Left renal pelvis (tissue), 4 donors: Measurements from ENCODE around the gene SLC16A10. TPM values are rescaled to one million over a fixed set of nuclear protein-coding genes. Genes with fewer than 3 reads are reported as not detected.

Experiments
- DNase-seq, 4 donors: peaks; one replicate each; pipeline ENCODE4 v3.0.0-alpha.2; 2013; ENCODE audit warnings: low read depth in 4 of 4, low spot score in 3 of 4
- polyA plus RNA-seq, 4 donors: library from polyadenylated mRNA; unstranded; fragments of 120-200 nt; gene quantifications; one replicate each; pipeline ENCODE4 v1.2.1, GENCODE V29; 2013; ENCODE audit not compliant: insufficient read length in 4 of 4

The SLC16A10 gene
- polyA plus RNA-seq, 4 donors = 1.1 to 29.2 (median 24.5) TPM

DNA sequence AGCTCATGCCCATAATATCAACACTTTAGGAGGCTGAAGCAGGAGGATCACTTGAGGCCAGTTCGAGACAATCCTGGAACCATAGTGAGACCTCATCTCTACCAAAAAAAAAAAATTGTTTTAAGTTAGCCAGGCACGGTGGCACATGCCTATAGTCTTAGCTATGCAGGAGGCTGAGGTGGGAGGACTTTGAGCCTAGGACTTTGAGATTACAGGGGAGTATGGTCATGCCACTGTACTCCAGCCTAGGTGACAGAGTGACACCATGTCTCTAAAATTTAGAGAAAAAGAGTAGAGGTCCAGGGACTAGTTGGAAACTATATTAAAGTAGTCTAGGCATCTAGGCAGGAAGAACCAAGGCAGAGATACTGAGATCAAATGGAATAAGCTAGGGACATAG is 121.6 kb downstream of the SLC16A10 start:
- DNase-seq = no peak

- DNase-seq = peak in 2 of 4 donors; percentile 40 to 50
Measured at GRCh38 chr6:111210194-111210728, 123.0 kb downstream of the SLC16A10 start.

GRCh38 chr6:111211411-111212030 is 124.2 kb downstream of the SLC16A10 start:
- no peak for DNase-seq

DNA sequence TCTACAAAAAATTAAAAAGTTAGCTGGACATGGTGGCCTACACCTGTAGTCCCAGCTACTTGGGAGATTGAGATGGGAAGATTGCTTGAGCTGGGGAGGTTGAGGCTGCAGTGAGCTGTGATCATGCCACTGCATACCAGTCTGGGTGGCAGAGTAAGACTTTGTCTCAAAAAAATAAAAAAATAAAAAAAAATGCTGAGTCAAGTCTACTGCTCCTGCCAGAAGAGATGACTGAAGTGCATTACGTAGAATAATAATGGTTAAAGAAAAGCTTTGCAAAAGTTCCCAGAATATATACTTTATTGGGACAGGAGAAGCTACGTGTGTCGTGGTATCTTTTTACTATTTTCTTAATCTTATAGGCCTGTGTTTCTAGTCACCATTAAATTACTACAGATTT is 125.3 kb downstream of the SLC16A10 start:
- DNase-seq = no peak

GRCh38 chr6:111215131-111215530 is 127.8 kb downstream of the SLC16A10 start:
- no peak for DNase-seq

DNA sequence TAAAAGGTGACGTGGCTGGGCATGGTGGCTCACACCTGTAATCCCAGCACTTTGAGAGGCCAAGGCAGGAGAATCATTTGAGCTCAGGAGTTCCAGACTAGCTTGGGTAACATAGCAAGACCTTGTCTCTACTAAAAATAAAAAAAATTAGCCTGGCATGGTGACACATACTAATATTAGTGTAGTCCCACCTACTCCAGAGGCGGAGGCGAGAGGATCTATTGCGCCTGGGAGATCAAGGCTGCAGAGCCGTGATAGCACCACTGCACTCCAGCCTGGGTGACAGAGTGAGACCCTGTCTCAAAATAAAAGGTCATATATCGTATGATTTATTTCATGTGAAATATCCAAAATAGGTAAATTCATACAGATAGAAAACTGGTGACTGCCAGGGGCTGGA is 132.5 kb downstream of the SLC16A10 start:
- no peak for DNase-seq

DNA sequence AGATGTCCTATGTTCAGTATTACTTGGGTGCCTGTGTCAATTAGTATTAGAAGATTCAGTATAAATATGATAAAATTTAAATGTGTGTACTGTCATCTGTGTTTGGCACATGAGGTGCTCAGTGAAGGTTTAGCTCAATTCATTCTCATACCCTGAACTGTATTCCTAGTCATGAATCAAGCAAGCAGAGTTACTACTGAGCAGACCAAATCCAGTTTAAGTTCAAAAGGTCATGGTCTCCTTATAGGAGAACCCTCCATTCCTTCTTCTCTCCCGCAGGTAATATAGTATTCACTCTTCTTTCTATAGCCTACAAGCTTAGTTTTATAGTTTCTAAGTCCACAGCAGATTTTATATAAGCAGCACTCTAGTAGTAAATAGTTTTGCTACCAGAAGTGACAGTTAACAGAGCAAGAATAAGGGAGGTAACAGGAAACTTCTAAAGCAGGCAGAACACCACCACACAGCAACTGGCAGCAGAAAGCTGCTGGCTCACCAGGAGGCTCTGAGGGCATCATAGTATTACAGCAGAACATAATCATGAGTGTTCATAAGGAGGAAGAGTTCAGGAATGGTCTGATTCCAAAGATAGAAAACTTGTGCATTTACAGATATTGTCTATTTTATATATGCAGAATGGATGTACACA is 133.2 kb downstream of the SLC16A10 start:
- no peak for DNase-seq

DNA sequence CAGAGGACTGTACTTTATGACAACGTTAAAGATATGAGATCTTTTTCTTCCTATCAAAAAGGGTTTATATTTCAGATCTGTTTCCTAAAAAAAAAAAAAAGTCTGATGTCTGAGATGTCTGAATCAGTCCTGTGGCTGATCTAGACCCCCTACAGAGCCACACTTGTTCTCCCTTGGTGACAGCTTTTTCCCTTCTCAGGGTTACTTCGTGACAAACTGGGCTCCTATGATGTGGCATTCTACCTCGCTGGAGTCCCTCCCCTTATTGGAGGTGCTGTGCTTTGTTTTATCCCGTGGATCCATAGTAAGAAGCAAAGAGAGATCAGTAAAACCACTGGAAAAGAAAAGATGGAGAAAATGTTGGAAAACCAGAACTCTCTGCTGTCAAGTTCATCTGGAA is 134.5 kb downstream of the SLC16A10 start:
- DNase-seq = no peak

DNA sequence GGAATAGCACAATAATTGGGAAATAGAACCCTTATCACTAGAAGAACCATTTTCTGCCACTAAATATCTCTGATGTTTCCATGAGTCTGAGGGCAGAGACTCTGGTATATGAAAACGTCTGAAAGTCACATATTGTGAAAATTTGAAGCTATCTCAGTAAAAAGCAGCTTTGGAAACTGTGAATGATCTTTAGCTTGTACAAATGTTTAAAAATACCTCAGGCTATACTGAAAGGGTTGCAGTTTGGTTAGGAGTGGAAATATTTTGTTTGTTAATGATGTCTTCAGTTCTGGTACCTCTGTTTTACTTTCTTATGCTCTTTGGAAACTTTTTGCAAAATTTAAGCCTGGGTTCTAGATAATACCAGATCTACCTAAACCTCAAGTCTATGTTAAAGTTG is 135.0 kb downstream of the SLC16A10 start:
- DNase-seq = no peak

GRCh38 chr6:111228094-111228493 is 140.8 kb downstream of the SLC16A10 start:
- DNase-seq = no peak

DNA sequence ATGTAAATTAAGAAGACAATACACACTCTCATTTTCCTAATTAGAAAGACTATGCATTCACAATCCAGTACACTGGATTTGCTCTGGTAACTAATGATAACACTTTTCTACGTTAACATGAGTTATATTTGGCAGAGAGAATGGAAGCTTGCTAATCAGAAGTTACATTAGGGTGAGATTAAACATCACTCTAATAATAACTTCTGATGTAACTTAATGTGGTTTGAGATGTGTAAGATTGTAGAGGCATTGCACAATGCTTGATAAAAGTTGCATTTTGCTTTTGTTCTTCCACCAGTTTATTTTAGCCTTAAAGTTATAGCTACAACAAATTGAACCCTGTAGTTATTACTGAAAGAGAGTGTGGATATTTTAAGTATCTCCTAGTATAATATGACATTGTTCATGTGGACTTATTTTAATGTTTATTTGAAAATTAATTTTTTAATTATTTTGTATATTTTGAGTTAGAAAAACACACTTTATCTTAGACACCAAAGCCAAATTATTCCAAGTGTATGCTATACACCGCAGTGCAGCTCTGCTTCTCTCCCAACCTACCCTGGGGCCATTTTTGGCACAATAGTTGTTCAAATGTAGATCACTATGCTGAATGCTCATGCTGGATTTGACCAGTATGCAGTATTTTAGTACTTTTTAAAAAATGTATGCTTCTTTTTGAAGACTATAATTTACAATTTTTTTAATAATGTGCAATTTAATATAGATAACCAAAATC is 143.2 kb downstream of the SLC16A10 start:
- no peak for DNase-seq

GRCh38 chr6:111231090-111231459 is 143.8 kb downstream of the SLC16A10 start:
- DNase-seq = no peak

- no peak for DNase-seq
Measured at GRCh38 chr6:111237852-111238251, 150.5 kb downstream of the SLC16A10 start.

DNA sequence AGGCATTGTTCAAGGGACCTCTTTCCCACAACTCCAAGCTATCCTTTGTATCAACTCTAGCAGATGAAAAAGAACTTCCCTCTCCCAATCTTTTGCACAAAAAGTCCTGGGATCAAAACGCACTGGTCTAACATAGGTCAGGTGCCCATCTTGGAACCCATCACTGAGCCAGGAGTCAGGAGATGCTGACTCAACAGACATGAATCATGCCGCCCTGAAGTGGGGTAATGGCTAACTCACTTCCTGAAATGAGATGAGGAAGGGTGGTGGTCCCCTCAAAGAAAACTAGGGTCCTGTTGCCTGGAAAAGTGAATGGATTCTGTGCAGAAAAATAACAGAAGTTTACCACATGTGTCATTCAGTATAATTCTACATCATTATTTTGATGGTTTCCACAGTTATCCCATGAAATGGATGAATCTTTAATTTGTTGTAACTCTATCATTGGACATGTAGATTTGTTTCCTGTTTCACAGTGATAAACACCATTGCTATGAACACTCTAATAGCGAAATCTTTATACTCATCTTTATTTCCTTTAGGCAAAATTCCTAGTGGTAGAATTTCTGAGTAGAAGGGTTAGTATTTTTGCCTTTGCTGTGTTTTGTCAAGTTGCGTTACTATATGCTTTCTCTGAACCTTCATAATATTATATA is 151.3 kb downstream of the SLC16A10 start:
- DNase-seq = no peak

DNA sequence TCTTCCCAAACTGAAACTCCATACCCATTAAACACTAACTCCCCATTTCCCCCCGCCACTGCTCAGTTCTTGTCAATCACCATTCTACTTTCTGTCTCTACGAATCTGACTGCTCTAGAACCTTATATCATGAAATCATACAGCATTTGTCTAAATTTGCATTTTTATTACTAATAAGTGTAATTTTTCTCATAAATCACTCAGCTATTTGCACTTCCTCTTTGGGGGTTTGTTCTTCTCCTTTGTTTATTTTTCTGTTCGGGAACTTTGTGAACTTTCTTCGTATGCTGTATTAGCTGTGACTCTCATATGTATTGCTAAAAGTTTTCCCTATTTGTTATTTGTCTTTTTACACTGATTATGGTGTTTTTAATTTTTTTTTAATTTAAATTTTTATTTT is 152.2 kb downstream of the SLC16A10 start:
- DNase-seq = no peak

DNA sequence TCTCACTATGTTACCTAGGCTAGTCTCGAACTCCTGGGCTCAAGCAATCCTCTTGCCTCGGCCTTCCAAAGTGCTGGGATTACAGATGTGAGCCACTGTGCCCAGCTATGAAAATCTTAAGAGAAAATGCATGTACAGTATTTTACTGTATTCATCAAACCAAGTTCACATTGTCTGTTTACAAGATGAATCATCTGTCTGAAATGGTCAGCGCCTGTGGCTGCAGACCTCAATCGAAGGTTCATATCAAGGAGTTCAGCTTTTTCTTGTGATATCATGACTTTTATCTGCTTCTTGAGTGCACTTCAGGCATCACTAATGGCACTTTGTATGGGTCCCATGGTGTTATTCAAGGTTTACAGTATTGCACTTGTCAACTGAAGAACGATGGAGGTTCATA is 155.1 kb downstream of the SLC16A10 start:
- no peak for DNase-seq

DNA sequence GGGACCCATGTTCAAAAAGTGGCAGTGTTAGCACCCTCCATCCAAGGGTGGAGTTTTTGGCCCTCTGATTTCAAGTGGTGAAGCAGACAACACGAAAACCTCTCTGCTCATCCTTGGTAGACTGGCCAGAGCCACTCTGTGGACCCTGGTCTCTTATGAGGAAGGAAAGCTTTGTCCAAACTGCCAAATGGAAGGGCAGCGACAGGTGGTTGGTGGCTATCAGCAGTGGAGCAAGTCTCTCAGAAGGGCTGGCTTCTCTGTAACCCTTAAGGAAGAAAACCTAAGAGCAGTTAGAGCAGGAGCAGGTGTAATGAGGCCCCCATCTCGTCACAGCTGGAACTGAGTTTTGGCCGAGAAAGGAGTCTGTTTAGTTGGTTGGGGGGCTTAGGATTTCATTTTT is 155.8 kb downstream of the SLC16A10 start:
- DNase-seq = no peak

DNA sequence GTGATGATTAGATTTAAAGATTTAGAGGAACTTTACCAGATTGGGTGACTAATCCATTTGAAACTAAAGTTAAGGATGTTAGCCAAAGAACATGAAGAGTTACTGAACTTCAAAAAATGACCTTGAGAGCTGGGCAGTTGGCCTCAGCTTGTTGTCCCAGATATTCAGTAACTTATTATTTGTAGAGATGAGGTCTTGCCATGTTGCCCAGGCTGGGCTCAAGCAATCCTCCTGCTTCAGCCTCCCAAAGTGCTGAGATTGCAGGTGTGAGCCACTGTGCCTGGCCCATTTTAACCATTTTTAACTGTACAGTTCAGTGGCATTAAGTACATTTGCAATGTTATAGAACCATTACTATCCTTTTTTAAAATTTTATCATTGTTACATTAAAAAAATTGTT is 161.5 kb downstream of the SLC16A10 start:
- no peak for DNase-seq

GRCh38 chr6:111250791-111251354 is 163.6 kb downstream of the SLC16A10 start:
- no peak for DNase-seq

- DNase-seq = no peak
Measured at GRCh38 chr6:111252726-111253125, 165.4 kb downstream of the SLC16A10 start.
